ENCODE data around the gene PKP4.

PKP4 gene

DNA sequence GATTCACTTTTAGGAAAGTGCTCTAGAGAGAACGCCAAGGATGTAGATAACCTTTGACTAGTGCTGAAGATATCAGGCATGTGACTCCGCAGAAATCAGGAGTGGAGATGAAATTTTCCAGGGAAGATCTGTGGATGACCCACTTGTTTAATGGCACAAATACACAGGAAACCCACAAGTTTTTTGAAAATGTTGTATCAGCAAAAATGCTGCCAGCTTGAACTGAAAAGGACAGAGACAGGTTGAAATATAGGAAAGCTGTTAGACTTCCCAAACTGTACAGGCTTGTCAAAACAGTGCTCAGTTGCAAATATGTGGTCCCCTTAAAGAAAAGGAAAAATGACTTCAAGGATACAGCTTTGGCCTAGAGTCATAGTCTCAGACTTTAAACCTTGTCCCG is 96.5 kb downstream of the PKP4 start:
- peaks cover 7% of the 10 kb centered on the region for H3K4me1 ChIP-seq
- no peak for DNase-seq (ENCODE audit: low spot score in 2 of 2)
- H3K27me3 ChIP-seq (ENCODE audit: low read depth), result no peaks in the 10 kb centered on the region
- no peak overlapping the region for H3K4me3 ChIP-seq
- no peaks in the 10 kb centered on the region for H3K9me3 ChIP-seq
- in situ Hi-C loops (cut with MboI; ENCODE audit: low sequenced_read_pairs), result no loop called here
- H3K36me3 ChIP-seq (replicated peaks), result no peaks in the 10 kb centered on the region

- H3K27me3 ChIP-seq (ENCODE audit: low read depth), result no peaks in the 10 kb centered on the region
- DNase-seq (ENCODE audit: low spot score in 2 of 2), result peak in 1 of 2 experiments; percentile 51
- in situ Hi-C loops (cut with MboI; ENCODE audit: low sequenced_read_pairs), result no loop called here
- no peak overlapping the region for H3K4me3 ChIP-seq
- H3K9me3 ChIP-seq, result no peaks in the 10 kb centered on the region
- H3K36me3 ChIP-seq (replicated peaks), result no peaks in the 10 kb centered on the region
- H3K4me1 ChIP-seq, result peaks cover 7% of the 10 kb centered on the region
These were observed 98.2 kb downstream of the PKP4 start for GRCh38 chr2:158554996-158555395.

DNA sequence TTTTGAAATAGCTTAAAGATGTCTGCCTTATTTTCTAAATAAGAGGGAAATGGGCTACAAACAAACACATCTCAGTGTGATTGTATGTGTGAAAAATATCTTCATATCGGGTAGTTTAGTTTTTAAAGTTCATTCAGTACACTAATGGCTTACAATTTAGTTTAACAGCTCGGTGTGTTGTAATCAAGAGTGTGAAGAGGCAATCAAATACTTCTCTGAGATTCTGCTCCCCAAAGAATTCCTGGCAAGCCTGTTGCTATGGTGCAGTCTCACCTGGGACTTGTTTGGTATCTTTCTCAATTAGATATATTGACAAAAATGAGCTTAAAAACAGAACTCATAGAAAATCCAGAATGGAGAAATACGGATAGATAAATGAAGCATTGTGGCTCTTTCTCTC is 99.4 kb downstream of the PKP4 start:
- Histone ChIP-seq H3K27me3 (ENCODE audit: low read depth) (no peaks in the 10 kb centered on the region), H3K36me3 (replicated peaks) (no peaks in the 10 kb centered on the region), H3K4me3 (no peak overlapping the region), H3K4me1 (peaks cover 7% of the 10 kb centered on the region), H3K9me3 (no peaks in the 10 kb centered on the region)
- in situ Hi-C loops (cut with MboI; ENCODE audit: low sequenced_read_pairs), result no loop called here
- no peak for DNase-seq (ENCODE audit: low spot score in 2 of 2)

GRCh38 chr2:158557752-158558151 is 101.0 kb downstream of the PKP4 start:
- Histone ChIP-seq H3K4me3 (no peak overlapping the region), H3K9me3 (no peaks in the 10 kb centered on the region), H3K27me3 (ENCODE audit: low read depth) (no peaks in the 10 kb centered on the region), H3K4me1 (peaks cover 7% of the 10 kb centered on the region), H3K36me3 (replicated peaks) (no peaks in the 10 kb centered on the region)
- in situ Hi-C loops (cut with MboI; ENCODE audit: low sequenced_read_pairs), result no loop called here
- DNase-seq (ENCODE audit: low spot score in 2 of 2), result no peak

DNA sequence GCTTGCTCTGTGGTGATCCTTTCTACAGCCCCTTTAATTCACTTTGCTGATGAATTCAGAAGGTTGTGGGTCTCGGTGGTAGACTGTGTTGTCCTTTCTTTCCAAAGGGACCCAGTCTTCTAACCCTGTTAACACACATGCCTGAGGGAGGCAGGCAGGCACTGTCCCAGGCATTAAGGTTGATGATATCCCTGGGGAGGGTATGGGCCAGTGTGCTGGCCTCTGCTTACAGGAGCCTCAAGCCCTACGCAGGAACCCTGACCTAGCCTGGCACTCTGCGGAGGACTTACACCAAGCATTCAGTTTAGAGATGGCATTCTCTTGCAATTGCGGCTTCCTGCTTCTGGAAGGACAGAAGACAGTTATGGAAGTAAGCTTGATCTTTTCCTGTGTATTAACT is 102.5 kb downstream of the PKP4 start:
- H3K4me3 ChIP-seq, result no peak overlapping the region
- peaks cover 7% of the 10 kb centered on the region for H3K4me1 ChIP-seq
- H3K9me3 ChIP-seq, result no peaks in the 10 kb centered on the region
- H3K27me3 ChIP-seq (ENCODE audit: low read depth), result no peaks in the 10 kb centered on the region
- no peak for DNase-seq (ENCODE audit: low spot score in 2 of 2)
- in situ Hi-C loops (cut with MboI; ENCODE audit: low sequenced_read_pairs), result no loop called here
- H3K36me3 ChIP-seq (replicated peaks), result no peaks in the 10 kb centered on the region

GRCh38 chr2:158560259-158560658 is 103.5 kb downstream of the PKP4 start:
- Histone ChIP-seq H3K9me3 (no peaks in the 10 kb centered on the region), H3K4me3 (no peak overlapping the region), H3K36me3 (replicated peaks) (no peaks in the 10 kb centered on the region), H3K27me3 (ENCODE audit: low read depth) (no peaks in the 10 kb centered on the region), H3K4me1 (peaks cover 2% of the 10 kb centered on the region)
- no peak for DNase-seq (ENCODE audit: low spot score in 2 of 2)
- in situ Hi-C loops (cut with MboI; ENCODE audit: low sequenced_read_pairs), result no loop called here

- DNase-seq (ENCODE audit: low spot score in 2 of 2), result no peak
- Histone ChIP-seq H3K27me3 (ENCODE audit: low read depth) (no peaks in the 10 kb centered on the region), H3K4me1 (no peaks in the 10 kb centered on the region), H3K4me3 (no peak overlapping the region), H3K9me3 (no peaks in the 10 kb centered on the region), H3K36me3 (replicated peaks) (no peaks in the 10 kb centered on the region)
- in situ Hi-C loops (cut with MboI; ENCODE audit: low sequenced_read_pairs), result no loop called here
These were observed 104.3 kb downstream of the PKP4 start for GRCh38 chr2:158561054-158561453.

GRCh38 chr2:158567208-158567607 is 110.5 kb downstream of the PKP4 start:
- Histone ChIP-seq H3K4me1 (no peaks in the 10 kb centered on the region), H3K27me3 (ENCODE audit: low read depth) (no peaks in the 10 kb centered on the region), H3K36me3 (replicated peaks) (no peaks in the 10 kb centered on the region), H3K4me3 (no peak overlapping the region), H3K9me3 (no peaks in the 10 kb centered on the region)
- in situ Hi-C loops (cut with MboI; ENCODE audit: low sequenced_read_pairs), result no loop called here
- DNase-seq (ENCODE audit: low spot score in 2 of 2), result no peak

GRCh38 chr2:158569284-158569683 is 112.5 kb downstream of the PKP4 start:
- in situ Hi-C loops (cut with MboI; ENCODE audit: low sequenced_read_pairs), result no loop called here
- Histone ChIP-seq H3K4me3 (no peak overlapping the region), H3K27me3 (ENCODE audit: low read depth) (no peaks in the 10 kb centered on the region), H3K4me1 (no peaks in the 10 kb centered on the region), H3K36me3 (replicated peaks) (no peaks in the 10 kb centered on the region), H3K9me3 (no peaks in the 10 kb centered on the region)
- no peak for DNase-seq (ENCODE audit: low spot score in 2 of 2)

DNA sequence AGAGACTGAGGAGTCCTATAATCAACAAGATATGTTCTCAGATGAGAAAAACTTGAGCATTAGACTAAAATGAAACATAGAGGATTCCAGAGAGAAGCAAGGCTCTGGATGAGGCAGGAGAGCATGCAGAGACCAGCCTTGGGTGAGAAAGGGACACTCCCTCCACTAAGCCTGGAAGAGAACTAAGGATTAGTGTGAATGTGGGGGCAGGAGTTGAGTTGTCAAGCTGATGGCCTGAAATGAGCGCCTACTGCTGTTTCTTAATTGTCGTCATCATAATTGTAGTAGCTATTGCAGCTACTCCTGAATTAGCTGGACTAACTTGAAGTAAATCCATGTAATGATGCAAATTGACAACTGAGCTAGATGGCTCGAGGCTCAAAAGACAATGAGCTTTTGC is 114.1 kb downstream of the PKP4 start:
- in situ Hi-C loops (cut with MboI; ENCODE audit: low sequenced_read_pairs), result no loop called here
- DNase-seq (ENCODE audit: low spot score in 2 of 2), result no peak
- H3K4me1 ChIP-seq, result no peaks in the 10 kb centered on the region
- H3K27me3 ChIP-seq (ENCODE audit: low read depth), result no peaks in the 10 kb centered on the region
- H3K9me3 ChIP-seq, result no peaks in the 10 kb centered on the region
- H3K4me3 ChIP-seq, result no peak overlapping the region
- H3K36me3 ChIP-seq (replicated peaks), result no peaks in the 10 kb centered on the region

DNA sequence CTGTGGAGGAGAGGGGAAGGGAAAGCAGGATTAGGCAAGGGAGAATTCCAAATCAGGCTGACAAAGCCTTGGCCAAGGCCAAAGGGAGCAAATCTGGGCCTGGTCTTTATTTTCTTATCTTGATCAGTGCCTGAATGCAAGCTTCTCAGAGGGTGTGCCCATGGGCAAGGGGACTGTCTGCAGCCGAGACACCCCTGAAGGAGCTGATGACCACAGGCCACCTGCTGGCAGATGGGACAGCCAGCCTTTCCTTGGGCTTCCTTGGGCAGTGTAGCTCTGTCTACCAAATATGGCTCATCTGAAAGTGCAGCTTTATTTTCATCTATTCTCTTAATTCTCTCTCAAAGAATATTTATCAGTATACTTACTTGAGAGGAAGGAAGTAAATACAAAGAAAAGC is 117.0 kb downstream of the PKP4 start:
- DNase-seq (ENCODE audit: low spot score in 2 of 2), result no peak
- H3K4me3 ChIP-seq, result no peak overlapping the region
- H3K36me3 ChIP-seq (replicated peaks), result no peaks in the 10 kb centered on the region
- no peaks in the 10 kb centered on the region for H3K9me3 ChIP-seq
- H3K4me1 ChIP-seq, result no peaks in the 10 kb centered on the region
- no peaks in the 10 kb centered on the region for H3K27me3 ChIP-seq (ENCODE audit: low read depth)
- in situ Hi-C loops (cut with MboI; ENCODE audit: low sequenced_read_pairs), result no loop called here

GRCh38 chr2:158575051-158575635 is 118.4 kb downstream of the PKP4 start:
- Histone ChIP-seq H3K27me3 (ENCODE audit: low read depth) (no peaks in the 10 kb centered on the region), H3K9me3 (no peaks in the 10 kb centered on the region), H3K36me3 (replicated peaks) (no peaks in the 10 kb centered on the region), H3K4me3 (no peak overlapping the region), H3K4me1 (no peaks in the 10 kb centered on the region)
- in situ Hi-C loops (cut with MboI; ENCODE audit: low sequenced_read_pairs), result no loop called here
- DNase-seq (ENCODE audit: low spot score in 2 of 2), result no peak

DNA sequence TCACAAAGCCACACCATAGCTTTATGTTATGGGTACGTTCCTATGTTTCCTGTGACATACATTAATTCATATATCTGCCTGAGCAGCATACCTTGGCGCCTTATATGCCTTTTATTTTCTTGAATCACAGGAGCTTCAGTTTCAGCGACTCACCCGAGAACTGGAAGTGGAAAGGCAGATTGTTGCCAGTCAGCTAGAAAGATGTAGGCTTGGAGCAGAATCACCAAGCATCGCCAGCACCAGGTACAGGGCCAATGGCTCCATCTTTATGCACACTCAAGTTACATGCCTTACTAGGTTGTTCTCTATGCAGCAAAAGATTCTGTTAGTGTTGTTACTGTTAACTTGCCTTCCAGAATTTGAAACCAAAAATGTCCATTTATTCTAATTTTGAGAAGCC is 120.4 kb downstream of the PKP4 start:
- in situ Hi-C loops (cut with MboI; ENCODE audit: low sequenced_read_pairs), result no loop called here
- H3K36me3 ChIP-seq (replicated peaks), result no peaks in the 10 kb centered on the region
- H3K9me3 ChIP-seq, result no peaks in the 10 kb centered on the region
- no peak overlapping the region for H3K4me3 ChIP-seq
- H3K27me3 ChIP-seq (ENCODE audit: low read depth), result no peaks in the 10 kb centered on the region
- DNase-seq (ENCODE audit: low spot score in 2 of 2), result no peak
- no peaks in the 10 kb centered on the region for H3K4me1 ChIP-seq

- in situ Hi-C loops (cut with MboI; ENCODE audit: low sequenced_read_pairs), result no loop called here
- Histone ChIP-seq H3K9me3 (no peaks in the 10 kb centered on the region), H3K4me3 (no peak overlapping the region), H3K36me3 (replicated peaks) (no peaks in the 10 kb centered on the region), H3K4me1 (no peaks in the 10 kb centered on the region), H3K27me3 (ENCODE audit: low read depth) (no peaks in the 10 kb centered on the region)
- DNase-seq (ENCODE audit: low spot score in 2 of 2), result no peak
These were observed 122.1 kb downstream of the PKP4 start for GRCh38 chr2:158578703-158579330.

DNA sequence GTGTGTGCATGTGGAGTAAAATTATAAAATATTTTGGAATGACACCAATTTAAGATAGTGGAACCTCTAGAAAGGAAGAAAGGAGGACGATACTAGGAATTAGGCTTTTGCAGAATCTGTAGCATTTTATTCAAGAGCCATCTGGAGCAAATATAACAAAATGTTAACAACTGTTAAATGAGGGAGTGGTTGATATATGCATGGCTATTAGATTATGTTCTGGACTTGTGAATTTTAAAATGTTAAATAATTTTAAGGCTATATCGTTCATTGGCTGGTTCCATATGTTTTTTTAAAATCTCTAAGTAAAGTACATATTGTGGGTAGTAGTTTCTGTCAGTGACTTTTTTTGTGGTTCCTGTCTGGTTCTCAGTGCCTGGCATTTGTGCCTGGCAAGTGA is 123.2 kb downstream of the PKP4 start:
- DNase-seq (ENCODE audit: low spot score in 2 of 2), result no peak
- in situ Hi-C loops (cut with MboI; ENCODE audit: low sequenced_read_pairs), result no loop called here
- no peaks in the 10 kb centered on the region for H3K4me1 ChIP-seq
- H3K9me3 ChIP-seq, result no peaks in the 10 kb centered on the region
- no peak overlapping the region for H3K4me3 ChIP-seq
- no peaks in the 10 kb centered on the region for H3K36me3 ChIP-seq (replicated peaks)
- H3K27me3 ChIP-seq (ENCODE audit: low read depth), result no peaks in the 10 kb centered on the region
